ENCODE results near the gene GPHN. TPM values are rescaled to one million over a fixed set of nuclear protein-coding genes. Genes with fewer than 3 reads are reported as not detected.

GPHN gene
- total RNA-seq (2022): 11.3 and 12.4 TPM in 2 replicates
- percentile 56 among the genes with signal in this experiment for Bru-seq, nascent RNA
- BruChase-seq, experiment 1, labeled RNA remaining after a 2-hour chase: percentile 55 among the genes with signal in this experiment
- BruChase-seq, experiment 2, labeled RNA remaining after a 6-hour chase: percentile 49 among the genes with signal in this experiment
- long read RNA-seq, full-length matches to known transcripts: 4 of 14 reads
- long read RNA-seq, partial matches to known transcripts: 1 of 14 reads
- long read RNA-seq, other reads (novel, unspliced or antisense): 9 of 14 reads

DNA sequence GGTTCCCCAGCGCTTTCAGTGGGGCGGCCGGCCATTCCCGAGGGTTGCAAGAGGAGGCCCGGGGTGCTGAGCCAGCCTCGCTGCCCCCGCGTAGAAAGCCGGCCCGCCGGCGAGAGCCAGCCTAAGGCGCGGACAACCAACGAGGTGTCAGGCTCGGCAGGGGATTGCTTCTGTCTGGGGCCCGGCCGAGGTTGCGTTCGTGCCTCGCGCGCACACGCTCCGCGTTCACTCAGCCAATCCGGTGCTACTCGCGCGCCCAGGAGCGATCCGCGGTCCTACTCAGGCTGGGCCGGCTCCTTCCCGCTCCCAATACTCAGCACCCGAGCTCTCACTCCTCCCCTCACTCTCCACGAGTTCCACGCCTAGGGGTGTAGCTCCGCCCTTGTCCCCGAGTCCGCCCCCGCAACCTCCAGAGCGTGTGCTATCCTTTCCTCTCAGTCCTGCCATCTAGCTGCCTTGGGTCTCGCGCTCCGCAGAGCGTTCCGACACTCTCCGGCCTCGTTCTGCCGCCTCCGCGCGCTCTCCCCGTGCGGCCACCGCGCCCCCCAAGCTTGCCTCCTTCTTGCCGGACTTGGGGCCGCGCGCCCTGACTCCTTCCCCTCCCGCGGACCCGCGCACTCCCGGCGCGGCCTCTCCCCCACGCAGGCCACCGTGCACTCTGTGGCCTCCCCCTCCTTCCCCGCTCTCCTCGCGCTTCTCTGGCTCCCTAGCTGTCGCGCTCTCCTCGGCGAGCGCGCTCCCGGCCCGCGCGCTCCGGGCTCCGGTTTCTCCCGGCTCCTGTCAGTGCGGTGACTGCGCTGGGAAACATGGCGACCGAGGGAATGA, at the start of gene GPHN:
Gene GPHN (plus strand): TSS at position 426 of the 825 bp plus-strand sequence.
- CTCF ChIA-PET: interaction anchor here (0.6 to 1.1 kb wide), 5 partner anchors 13 to 272 kb away, joined by 3 to 5 read pairs (median 3); no protein-coding TSS in a partner anchor
- H3K27me3 Mint-ChIP-seq (ENCODE audit: insufficient read depth, unreplicated experiment): peaks cover 12% of the 10 kb centered on the region

GRCh38 chr14:66459603-66460002, 48.3 kb upstream of the GPHN start:
- Mint-ChIP-seq H3K27me3 (ENCODE audit: insufficient read depth, unreplicated experiment) (no peaks in the 10 kb centered on the region), H3K4me3 (ENCODE audit: unreplicated experiment) (no peak overlapping the region), H3K4me1 (ENCODE audit: low read depth, unreplicated experiment) (no peaks in the 10 kb centered on the region), H3K27ac (ENCODE audit: unreplicated experiment) (no peak overlapping the region), H3K36me3 (ENCODE audit: insufficient read depth, unreplicated experiment) (no peaks in the 10 kb centered on the region), H3K9me3 (ENCODE audit: unreplicated experiment) (no peaks in the 10 kb centered on the region)
- Histone ChIP-seq H3K36me3 (ENCODE audit: control insufficient read depth, insufficient read depth, low read length) (no peaks in the 10 kb centered on the region), H3K4me3 (ENCODE audit: low read depth, low read length) (no peak overlapping the region), H3K9me3 (no peaks in the 10 kb centered on the region), H3K27me3 (replicated peaks; ENCODE audit: control insufficient read depth, insufficient read depth, low read length) (no peaks in the 10 kb centered on the region), H3K4me1 (no peaks in the 10 kb centered on the region)
- no peak for DNase-seq
- CTCF ChIA-PET: no interaction called here
- TF ChIP-seq, protein P1, sequence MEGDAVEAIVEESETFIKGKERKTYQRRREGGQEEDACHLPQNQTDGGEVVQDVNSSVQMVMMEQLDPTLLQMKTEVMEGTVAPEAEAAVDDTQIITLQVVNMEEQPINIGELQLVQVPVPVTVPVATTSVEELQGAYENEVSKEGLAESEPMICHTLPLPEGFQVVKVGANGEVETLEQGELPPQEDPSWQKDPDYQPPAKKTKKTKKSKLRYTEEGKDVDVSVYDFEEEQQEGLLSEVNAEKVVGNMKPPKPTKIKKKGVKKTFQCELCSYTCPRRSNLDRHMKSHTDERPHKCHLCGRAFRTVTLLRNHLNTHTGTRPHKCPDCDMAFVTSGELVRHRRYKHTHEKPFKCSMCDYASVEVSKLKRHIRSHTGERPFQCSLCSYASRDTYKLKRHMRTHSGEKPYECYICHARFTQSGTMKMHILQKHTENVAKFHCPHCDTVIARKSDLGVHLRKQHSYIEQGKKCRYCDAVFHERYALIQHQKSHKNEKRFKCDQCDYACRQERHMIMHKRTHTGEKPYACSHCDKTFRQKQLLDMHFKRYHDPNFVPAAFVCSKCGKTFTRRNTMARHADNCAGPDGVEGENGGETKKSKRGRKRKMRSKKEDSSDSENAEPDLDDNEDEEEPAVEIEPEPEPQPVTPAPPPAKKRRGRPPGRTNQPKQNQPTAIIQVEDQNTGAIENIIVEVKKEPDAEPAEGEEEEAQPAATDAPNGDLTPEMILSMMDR (IDR thresholded peaks at IDR 0.05; ENCODE audit: insufficient read depth in 1 of 2, low read depth in 1 of 2, low read length in 1 of 2, severe bottlenecking in 1 of 2, unreplicated experiment in 1 of 2): no peak
- intact Hi-C loops (cut with micrococcal nuclease; ENCODE audit: unreplicated experiment): no loop called here
- POLR2A ChIA-PET: no interaction called here
- BruUV-seq (replicated peaks): no TSS peak

More for the DNA sequence above, at the start of gene GPHN:
- H3K4me1 Mint-ChIP-seq (ENCODE audit: low read depth, unreplicated experiment): peaks cover 9% of the 10 kb centered on the region
- no peaks in the 10 kb centered on the region for H3K36me3 Mint-ChIP-seq (ENCODE audit: insufficient read depth, unreplicated experiment)
- H3K4me3 ChIP-seq (ENCODE audit: low read depth, low read length): peak within 1 kb of the TSS; percentile 64
- no peaks in the 10 kb centered on the region for H3K9me3 ChIP-seq
- POLR2A ChIA-PET: interaction anchor here (0.6 kb wide), 3 partner anchors 11 to 84 kb away, joined by 3 to 4 read pairs (median 3); no protein-coding TSS in a partner anchor
- DNase-seq: peak; percentile 94 to 95
- BruUV-seq (replicated peaks): no TSS peak
- no peaks in the 10 kb centered on the region for H3K4me1 ChIP-seq
- H3K27me3 ChIP-seq (replicated peaks; ENCODE audit: control insufficient read depth, insufficient read depth, low read length): no peaks in the 10 kb centered on the region
- H3K9me3 Mint-ChIP-seq (ENCODE audit: unreplicated experiment): no peaks in the 10 kb centered on the region
- peak within 1 kb of the TSS; percentile 64 for H3K27ac Mint-ChIP-seq (ENCODE audit: unreplicated experiment)
- peak within 1 kb of the TSS; percentile 92 for H3K4me3 Mint-ChIP-seq (ENCODE audit: unreplicated experiment)
- intact Hi-C loops (cut with micrococcal nuclease; ENCODE audit: unreplicated experiment): loop anchor here (5.0 kb wide), 1 partner anchor 151 kb away; no protein-coding TSS in a partner anchor
- TF ChIP-seq, protein P1 (IDR thresholded peaks at IDR 0.05; ENCODE audit: insufficient read depth in 1 of 2, low read depth in 1 of 2, low read length in 1 of 2, severe bottlenecking in 1 of 2, unreplicated experiment in 1 of 2): peak in 1 of 2 experiments; percentile 34
- no peaks in the 10 kb centered on the region for H3K36me3 ChIP-seq (ENCODE audit: control insufficient read depth, insufficient read depth, low read length)

GRCh38 chr14:66464261-66464660, 43.7 kb upstream of the GPHN start:
- DNase-seq: no peak
- CTCF ChIA-PET: no interaction called here
- BruUV-seq (replicated peaks): no TSS peak

More at GRCh38 chr14:66464261-66464660, 43.7 kb upstream of the GPHN start:
- Histone ChIP-seq H3K27me3 (replicated peaks; ENCODE audit: control insufficient read depth, insufficient read depth, low read length) (no peaks in the 10 kb centered on the region), H3K36me3 (ENCODE audit: control insufficient read depth, insufficient read depth, low read length) (no peaks in the 10 kb centered on the region), H3K4me1 (no peaks in the 10 kb centered on the region), H3K4me3 (ENCODE audit: low read depth, low read length) (no peak overlapping the region), H3K9me3 (peaks cover 8% of the 10 kb centered on the region)
- Mint-ChIP-seq H3K36me3 (ENCODE audit: insufficient read depth, unreplicated experiment) (no peaks in the 10 kb centered on the region), H3K4me1 (ENCODE audit: low read depth, unreplicated experiment) (no peaks in the 10 kb centered on the region), H3K4me3 (ENCODE audit: unreplicated experiment) (no peak overlapping the region), H3K9me3 (ENCODE audit: unreplicated experiment) (peaks cover 8% of the 10 kb centered on the region), H3K27me3 (ENCODE audit: insufficient read depth, unreplicated experiment) (no peaks in the 10 kb centered on the region), H3K27ac (ENCODE audit: unreplicated experiment) (no peak overlapping the region)
- TF ChIP-seq, protein P1 (IDR thresholded peaks at IDR 0.05; ENCODE audit: insufficient read depth in 1 of 2, low read depth in 1 of 2, low read length in 1 of 2, severe bottlenecking in 1 of 2, unreplicated experiment in 1 of 2): no peak
- intact Hi-C loops (cut with micrococcal nuclease; ENCODE audit: unreplicated experiment): no loop called here
- POLR2A ChIA-PET: no interaction called here
